SK-N-DZ (cell line): Measurements from ENCODE around the gene FAM169A.

Experiments used
- small RNA-seq, 2 experiments: library from RNA; depleted of rRNA; stranded (forward); fragments of <200 nt; gene quantifications; one replicate each; pipeline ENCODE3, GENCODE V24; 2014

The FAM169A gene

Small RNA genes lying within 50 kb of the gene (small RNA-seq; reads per million reads assigned to genes)
- 0 reads per million in 2 experiments for gene RF00561
